GM18951 (cell line): ENCODE measurements around the gene SPOCK1.

ENCODE experiments used
- POLR2A ChIP-seq: IDR thresholded peaks from 4 replicates; pipeline ENCODE4 v1.6.1; 2011; ENCODE audit warnings: mild to moderate bottlenecking; ENCODE audit not compliant: insufficient read length, insufficient read depth; ENCODE audit errors: extremely low read depth
- in situ Hi-C: fragments of 300-500 bp; cut with MboI; formaldehyde crosslinking; loops from one replicate; pipeline ENCODE4 v1.12.0; 2022; ENCODE audit warnings: low sequenced_read_pairs, mixed read lengths, inconsistent platforms; ENCODE audit not compliant: unreplicated experiment

Gene SPOCK1

GRCh38 chr5:137366526-137366925 lies 132.6 kb downstream of the SPOCK1 start:
- in situ Hi-C loops, result no loop called here
- TF ChIP-seq POLR2A, result no peak

- in situ Hi-C loops, result no loop called here
- TF ChIP-seq POLR2A, result no peak
Measured at GRCh38 chr5:137365126-137365865, 133.8 kb downstream of the SPOCK1 start.

- TF ChIP-seq POLR2A, result no peak
- in situ Hi-C loops, result no loop called here
Measured at GRCh38 chr5:137361280-137361679, 137.8 kb downstream of the SPOCK1 start.

- TF ChIP-seq POLR2A, result no peak
- in situ Hi-C loops, result no loop called here
Measured at GRCh38 chr5:137360607-137361006, 138.5 kb downstream of the SPOCK1 start.

- in situ Hi-C loops, result no loop called here
- TF ChIP-seq POLR2A, result no peak
Measured at GRCh38 chr5:137359941-137360340, 139.2 kb downstream of the SPOCK1 start.

- TF ChIP-seq POLR2A, result no peak
Measured at GRCh38 chr5:137357436-137357835, 141.7 kb downstream of the SPOCK1 start.

GRCh38 chr5:137356127-137356526 lies 143.0 kb downstream of the SPOCK1 start:
- no peak for TF ChIP-seq POLR2A
- in situ Hi-C loops, result no loop called here

More at GRCh38 chr5:137357436-137357835, 141.7 kb downstream of the SPOCK1 start:
- in situ Hi-C loops, result no loop called here

- TF ChIP-seq POLR2A, result no peak
Measured at GRCh38 chr5:137355708-137356107, 143.4 kb downstream of the SPOCK1 start.

GRCh38 chr5:137352095-137352494 lies 147.0 kb downstream of the SPOCK1 start:
- no peak for TF ChIP-seq POLR2A
- in situ Hi-C loops, result no loop called here

More at GRCh38 chr5:137355708-137356107, 143.4 kb downstream of the SPOCK1 start:
- in situ Hi-C loops, result no loop called here

- no peak for TF ChIP-seq POLR2A
- in situ Hi-C loops, result no loop called here
Measured at GRCh38 chr5:137350791-137351190, 148.3 kb downstream of the SPOCK1 start.

- in situ Hi-C loops, result no loop called here
Measured at GRCh38 chr5:137348759-137349158, 150.4 kb downstream of the SPOCK1 start.

GRCh38 chr5:137347865-137348264 lies 151.3 kb downstream of the SPOCK1 start:
- TF ChIP-seq POLR2A, result no peak
- in situ Hi-C loops, result no loop called here

More at GRCh38 chr5:137348759-137349158, 150.4 kb downstream of the SPOCK1 start:
- TF ChIP-seq POLR2A, result no peak

GRCh38 chr5:137346281-137346680 lies 152.8 kb downstream of the SPOCK1 start:
- in situ Hi-C loops, result no loop called here
- TF ChIP-seq POLR2A, result no peak

GRCh38 chr5:137345396-137345795 lies 153.7 kb downstream of the SPOCK1 start:
- TF ChIP-seq POLR2A, result no peak
- in situ Hi-C loops, result no loop called here

- in situ Hi-C loops, result no loop called here
- no peak for TF ChIP-seq POLR2A
Measured at GRCh38 chr5:137344723-137345322, 154.3 kb downstream of the SPOCK1 start.

- in situ Hi-C loops, result no loop called here
- no peak for TF ChIP-seq POLR2A
Measured at GRCh38 chr5:137344021-137344420, 155.1 kb downstream of the SPOCK1 start.
